HG03354 (cell line): Measurements from ENCODE around the gene KIF14.

Experiments used
- ATAC-seq: cut with Tn5 transposase; IDR thresholded peaks from one replicate; pipeline ENCODE4 v1.9.1; 2021; ENCODE audit warnings: mild to moderate bottlenecking; ENCODE audit not compliant: unreplicated experiment, poor library complexity, severe bottlenecking

KIF14 gene

GRCh38 chr1:200620273-200621131 lies at the start of gene KIF14:
Gene KIF14, minus strand, starts transcription at chr1:200620751. Its CDS starts 2,028 bp downstream, at chr1:200618723.
- ATAC-seq: peak; percentile 94

- ATAC-seq: peak; percentile 83
These were observed 49.0 kb upstream of the KIF14 start, which contains the start of gene DDX59 for GRCh38 chr1:200669314-200670241. Gene DDX59, minus strand, starts transcription at chr1:200669907. Its CDS starts 3,167 bp downstream, at chr1:200666740.

GRCh38 chr1:200668514-200669313 lies 48.2 kb upstream of the KIF14 start:
- no peak for ATAC-seq

GRCh38 chr1:200666309-200666708 lies 45.8 kb upstream of the KIF14 start:
- no peak for ATAC-seq

GRCh38 chr1:200665861-200666260 lies 45.3 kb upstream of the KIF14 start:
- no peak for ATAC-seq

- no peak for ATAC-seq
These were observed 40.2 kb upstream of the KIF14 start for GRCh38 chr1:200660719-200661118.

GRCh38 chr1:200659269-200659668 lies 38.7 kb upstream of the KIF14 start:
- no peak for ATAC-seq

- ATAC-seq: no peak
These were observed 37.7 kb upstream of the KIF14 start for GRCh38 chr1:200658037-200658818.

GRCh38 chr1:200654660-200655059 lies 34.1 kb upstream of the KIF14 start:
- peak; percentile 93 for ATAC-seq

GRCh38 chr1:200653022-200653462 lies 32.5 kb upstream of the KIF14 start:
- ATAC-seq: no peak

GRCh38 chr1:200652378-200652777 lies 31.8 kb upstream of the KIF14 start:
- ATAC-seq: no peak

- ATAC-seq: no peak
These were observed 26.0 kb upstream of the KIF14 start for GRCh38 chr1:200646515-200646914.

- ATAC-seq: no peak
These were observed 23.5 kb upstream of the KIF14 start for GRCh38 chr1:200644021-200644420.

- no peak for ATAC-seq
These were observed 21.9 kb upstream of the KIF14 start for GRCh38 chr1:200642481-200642880.

GRCh38 chr1:200640963-200641401 lies 20.4 kb upstream of the KIF14 start:
- no peak for ATAC-seq

GRCh38 chr1:200640373-200640962 lies 19.9 kb upstream of the KIF14 start:
- peak; percentile 14 for ATAC-seq

GRCh38 chr1:200638073-200638472 lies 17.5 kb upstream of the KIF14 start:
- no peak for ATAC-seq

GRCh38 chr1:200636681-200637080 lies 16.1 kb upstream of the KIF14 start:
- ATAC-seq: no peak
